SU-DHL-6 (cell line): ENCODE measurements around the gene COL16A1.

Experiments used
- EZH2phosphoT487 ChIP-seq: fragments of 200-600 bp; sonication (generic), shearing (Covaris generic); conservative IDR thresholded peaks from 2 replicates; pipeline ENCODE4 v1.6.1; 2018; ENCODE audit warnings: mild to moderate bottlenecking, antibody characterized with exemption, low read length, moderate library complexity, mixed read lengths
- TF ChIP-seq, protein P1 (sequence below): fragments of 200-600 bp; sonication (generic); IDR thresholded peaks from one replicate; pipeline ENCODE4 v1.5.1; 2017; ENCODE audit warnings: antibody characterized with exemption, mild to moderate bottlenecking, low read length, moderate library complexity; ENCODE audit not compliant: insufficient read depth, poor library complexity, severe bottlenecking

DNA sequence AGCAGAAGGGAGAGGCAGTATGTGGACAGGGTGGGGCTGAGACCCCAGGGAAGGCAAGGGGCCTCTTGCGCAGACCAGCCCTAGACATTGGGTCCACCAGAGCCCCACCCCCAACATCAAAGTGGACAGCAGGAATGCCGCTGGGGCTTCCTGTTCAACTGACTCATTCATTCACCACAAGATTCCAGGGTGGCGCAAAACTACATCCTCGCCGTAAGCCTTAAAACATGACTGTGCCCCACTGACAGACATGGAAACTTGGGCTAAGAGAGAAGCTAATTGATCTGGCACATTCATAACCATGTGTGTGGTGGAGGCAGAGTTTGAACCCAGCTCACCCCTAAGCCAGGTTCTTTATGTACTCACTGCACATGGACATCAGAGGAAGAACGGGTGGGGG is 14.0 kb downstream of the COL16A1 start:
- TF ChIP-seq, protein P1, sequence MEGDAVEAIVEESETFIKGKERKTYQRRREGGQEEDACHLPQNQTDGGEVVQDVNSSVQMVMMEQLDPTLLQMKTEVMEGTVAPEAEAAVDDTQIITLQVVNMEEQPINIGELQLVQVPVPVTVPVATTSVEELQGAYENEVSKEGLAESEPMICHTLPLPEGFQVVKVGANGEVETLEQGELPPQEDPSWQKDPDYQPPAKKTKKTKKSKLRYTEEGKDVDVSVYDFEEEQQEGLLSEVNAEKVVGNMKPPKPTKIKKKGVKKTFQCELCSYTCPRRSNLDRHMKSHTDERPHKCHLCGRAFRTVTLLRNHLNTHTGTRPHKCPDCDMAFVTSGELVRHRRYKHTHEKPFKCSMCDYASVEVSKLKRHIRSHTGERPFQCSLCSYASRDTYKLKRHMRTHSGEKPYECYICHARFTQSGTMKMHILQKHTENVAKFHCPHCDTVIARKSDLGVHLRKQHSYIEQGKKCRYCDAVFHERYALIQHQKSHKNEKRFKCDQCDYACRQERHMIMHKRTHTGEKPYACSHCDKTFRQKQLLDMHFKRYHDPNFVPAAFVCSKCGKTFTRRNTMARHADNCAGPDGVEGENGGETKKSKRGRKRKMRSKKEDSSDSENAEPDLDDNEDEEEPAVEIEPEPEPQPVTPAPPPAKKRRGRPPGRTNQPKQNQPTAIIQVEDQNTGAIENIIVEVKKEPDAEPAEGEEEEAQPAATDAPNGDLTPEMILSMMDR = no peak
- TF ChIP-seq EZH2phosphoT487 = no peak
